Peyer's patch (tissue), 4 donors: ENCODE data around the gene OR52N2.

Source experiments
- POLR2A ChIP-seq, 2 donors: fragments of 450-650 bp; IDR thresholded peaks; one replicate each; pipeline ENCODE4 v1.5.1; 2017; ENCODE audit warnings: antibody characterized with exemption in 2 of 2, mild to moderate bottlenecking in 2 of 2, moderate library complexity in 2 of 2
- TF ChIP-seq, protein P1 (sequence below), 6 experiments: fragments of 450-650 bp in 4 of 6; fragments of 200-600 bp in 2 of 6; sonication (generic) in 1 of 6; IDR thresholded peaks; one replicate each; pipeline ENCODE4 v1.5.1; 2017 to 2019; ENCODE audit warnings: antibody characterized with exemption in 6 of 6, mild to moderate bottlenecking in 3 of 6, moderate library complexity in 1 of 6

DNA sequence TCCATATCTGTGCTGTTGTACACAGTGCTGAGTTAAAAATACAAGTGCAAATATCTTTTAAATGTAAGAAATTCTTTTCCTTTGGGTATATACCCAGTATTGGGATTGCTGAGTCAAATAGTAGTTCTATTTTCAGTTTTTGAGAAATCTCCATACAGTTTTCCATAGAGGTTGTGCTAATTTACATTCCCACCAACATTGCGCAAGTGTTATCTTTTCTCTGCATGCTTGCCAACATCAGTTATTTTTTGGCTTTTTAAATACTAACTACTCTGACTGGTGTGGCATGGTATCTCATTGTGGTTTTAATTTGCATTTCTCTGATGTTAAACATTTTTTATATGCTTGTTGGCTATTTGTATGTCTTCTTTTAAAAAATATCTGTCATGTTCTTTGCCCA is 42.3 kb downstream of the OR52N2 start:
- TF ChIP-seq, protein P1, sequence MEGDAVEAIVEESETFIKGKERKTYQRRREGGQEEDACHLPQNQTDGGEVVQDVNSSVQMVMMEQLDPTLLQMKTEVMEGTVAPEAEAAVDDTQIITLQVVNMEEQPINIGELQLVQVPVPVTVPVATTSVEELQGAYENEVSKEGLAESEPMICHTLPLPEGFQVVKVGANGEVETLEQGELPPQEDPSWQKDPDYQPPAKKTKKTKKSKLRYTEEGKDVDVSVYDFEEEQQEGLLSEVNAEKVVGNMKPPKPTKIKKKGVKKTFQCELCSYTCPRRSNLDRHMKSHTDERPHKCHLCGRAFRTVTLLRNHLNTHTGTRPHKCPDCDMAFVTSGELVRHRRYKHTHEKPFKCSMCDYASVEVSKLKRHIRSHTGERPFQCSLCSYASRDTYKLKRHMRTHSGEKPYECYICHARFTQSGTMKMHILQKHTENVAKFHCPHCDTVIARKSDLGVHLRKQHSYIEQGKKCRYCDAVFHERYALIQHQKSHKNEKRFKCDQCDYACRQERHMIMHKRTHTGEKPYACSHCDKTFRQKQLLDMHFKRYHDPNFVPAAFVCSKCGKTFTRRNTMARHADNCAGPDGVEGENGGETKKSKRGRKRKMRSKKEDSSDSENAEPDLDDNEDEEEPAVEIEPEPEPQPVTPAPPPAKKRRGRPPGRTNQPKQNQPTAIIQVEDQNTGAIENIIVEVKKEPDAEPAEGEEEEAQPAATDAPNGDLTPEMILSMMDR (IDR thresholded peaks at IDR 0.05): no peak
- TF ChIP-seq POLR2A (IDR thresholded peaks at IDR 0.05): no peak
